ENCODE results near the gene CNPY1. TPM values are rescaled to one million over a fixed set of nuclear protein-coding genes. Genes with fewer than 3 reads are reported as not detected.

Gene CNPY1
- total RNA-seq, 4 donors from 2014 or later = 0.25 TPM; not detected in 3

GRCh38 chr7:155558351-155558750, 12.0 kb upstream of the CNPY1 start:
- intact Hi-C loops (cut with DNase I; ENCODE audit: low total_unique reads) = no loop called here

GRCh38 chr7:155557778-155558177, 11.4 kb upstream of the CNPY1 start:
- no peak overlapping the region for H3K4me3 ChIP-seq
- intact Hi-C loops (cut with DNase I; ENCODE audit: low total_unique reads) = no loop called here
- no peaks in the 10 kb centered on the region for H3K36me3 ChIP-seq
- in situ Hi-C loops (cut with MboI; ENCODE audit: low sequenced_read_pairs in 4 of 4) = no loop called here
- DNase-seq (no peak), ATAC-seq (no peak)
- no peak for TF ChIP-seq CTCF (IDR thresholded peaks at IDR 0.05 in 4 of 5, conservative IDR thresholded peaks at IDR 0.05 in 1 of 5)
- no peak for TF ChIP-seq POLR2A (IDR thresholded peaks at IDR 0.05)
- no peaks in the 10 kb centered on the region for H3K9me3 ChIP-seq
- no peak overlapping the region for H3K27ac ChIP-seq
- H3K27me3 ChIP-seq = no peaks in the 10 kb centered on the region
- H3K4me1 ChIP-seq = no peaks in the 10 kb centered on the region

More at GRCh38 chr7:155558351-155558750, 12.0 kb upstream of the CNPY1 start:
- no peak overlapping the region for H3K27ac ChIP-seq
- no peaks in the 10 kb centered on the region for H3K4me1 ChIP-seq
- H3K27me3 ChIP-seq = no peaks in the 10 kb centered on the region
- DNase-seq (no peak), ATAC-seq (no peak)
- H3K9me3 ChIP-seq = no peaks in the 10 kb centered on the region
- TF ChIP-seq POLR2A (IDR thresholded peaks at IDR 0.05) = no peak
- no peak for TF ChIP-seq CTCF (IDR thresholded peaks at IDR 0.05 in 4 of 5, conservative IDR thresholded peaks at IDR 0.05 in 1 of 5)
- no peaks in the 10 kb centered on the region for H3K36me3 ChIP-seq
- in situ Hi-C loops (cut with MboI; ENCODE audit: low sequenced_read_pairs in 4 of 4) = no loop called here
- H3K4me3 ChIP-seq = no peak overlapping the region

- H3K27ac ChIP-seq = no peak overlapping the region
- no peak for TF ChIP-seq POLR2A (IDR thresholded peaks at IDR 0.05)
- no peak for TF ChIP-seq CTCF (IDR thresholded peaks at IDR 0.05 in 4 of 5, conservative IDR thresholded peaks at IDR 0.05 in 1 of 5)
- no peaks in the 10 kb centered on the region for H3K9me3 ChIP-seq
- no peaks in the 10 kb centered on the region for H3K36me3 ChIP-seq
- H3K27me3 ChIP-seq = no peaks in the 10 kb centered on the region
- no peaks in the 10 kb centered on the region for H3K4me1 ChIP-seq
- no peak overlapping the region for H3K4me3 ChIP-seq
- ATAC-seq (no peak), DNase-seq (no peak)
- intact Hi-C loops (cut with DNase I; ENCODE audit: low total_unique reads) (no loop called here), in situ Hi-C loops (cut with MboI; ENCODE audit: low sequenced_read_pairs in 4 of 4) (no loop called here)
Observed at GRCh38 chr7:155556763-155557162, 10.4 kb upstream of the CNPY1 start.

GRCh38 chr7:155555116-155555695, 8.8 kb upstream of the CNPY1 start:
- in situ Hi-C loops (cut with MboI; ENCODE audit: low sequenced_read_pairs in 4 of 4) (no loop called here), intact Hi-C loops (cut with DNase I; ENCODE audit: low total_unique reads) (no loop called here)
- Histone ChIP-seq H3K27ac (no peak overlapping the region), H3K27me3 (no peaks in the 10 kb centered on the region), H3K9me3 (no peaks in the 10 kb centered on the region), H3K36me3 (no peaks in the 10 kb centered on the region), H3K4me3 (no peak overlapping the region), H3K4me1 (no peaks in the 10 kb centered on the region)
- no peak for DNase-seq
- TF ChIP-seq CTCF (IDR thresholded peaks at IDR 0.05 in 4 of 5, conservative IDR thresholded peaks at IDR 0.05 in 1 of 5) = no peak
- TF ChIP-seq POLR2A (IDR thresholded peaks at IDR 0.05) = no peak
- ATAC-seq = no peak

- ATAC-seq = no peak
- no peak for DNase-seq
- Histone ChIP-seq H3K36me3 (no peaks in the 10 kb centered on the region), H3K27ac (no peak overlapping the region), H3K9me3 (no peaks in the 10 kb centered on the region), H3K27me3 (no peaks in the 10 kb centered on the region), H3K4me1 (no peaks in the 10 kb centered on the region), H3K4me3 (no peak overlapping the region)
- TF ChIP-seq CTCF (IDR thresholded peaks at IDR 0.05 in 4 of 5, conservative IDR thresholded peaks at IDR 0.05 in 1 of 5) = no peak
- TF ChIP-seq POLR2A (IDR thresholded peaks at IDR 0.05) = no peak
- in situ Hi-C loops (cut with MboI; ENCODE audit: low sequenced_read_pairs in 4 of 4) = no loop called here
- intact Hi-C loops (cut with DNase I; ENCODE audit: low total_unique reads) = no loop called here
Observed at GRCh38 chr7:155553871-155554270, 7.5 kb upstream of the CNPY1 start.

Measured in gastrocnemius medialis (tissue), 4 donors.